ENCODE measurements around the gene MYH14. TPM values are rescaled to one million over a fixed set of nuclear protein-coding genes. Genes with fewer than 3 reads are reported as not detected.
"Not testable (repeated sequence)": the region's sequence is repeated elsewhere in the genome, so short reads cannot be mapped to it uniquely, and the experiment has no call there.

Gene MYH14
- total RNA-seq, 2 experiments from 2014 or later, result not detected

DNA sequence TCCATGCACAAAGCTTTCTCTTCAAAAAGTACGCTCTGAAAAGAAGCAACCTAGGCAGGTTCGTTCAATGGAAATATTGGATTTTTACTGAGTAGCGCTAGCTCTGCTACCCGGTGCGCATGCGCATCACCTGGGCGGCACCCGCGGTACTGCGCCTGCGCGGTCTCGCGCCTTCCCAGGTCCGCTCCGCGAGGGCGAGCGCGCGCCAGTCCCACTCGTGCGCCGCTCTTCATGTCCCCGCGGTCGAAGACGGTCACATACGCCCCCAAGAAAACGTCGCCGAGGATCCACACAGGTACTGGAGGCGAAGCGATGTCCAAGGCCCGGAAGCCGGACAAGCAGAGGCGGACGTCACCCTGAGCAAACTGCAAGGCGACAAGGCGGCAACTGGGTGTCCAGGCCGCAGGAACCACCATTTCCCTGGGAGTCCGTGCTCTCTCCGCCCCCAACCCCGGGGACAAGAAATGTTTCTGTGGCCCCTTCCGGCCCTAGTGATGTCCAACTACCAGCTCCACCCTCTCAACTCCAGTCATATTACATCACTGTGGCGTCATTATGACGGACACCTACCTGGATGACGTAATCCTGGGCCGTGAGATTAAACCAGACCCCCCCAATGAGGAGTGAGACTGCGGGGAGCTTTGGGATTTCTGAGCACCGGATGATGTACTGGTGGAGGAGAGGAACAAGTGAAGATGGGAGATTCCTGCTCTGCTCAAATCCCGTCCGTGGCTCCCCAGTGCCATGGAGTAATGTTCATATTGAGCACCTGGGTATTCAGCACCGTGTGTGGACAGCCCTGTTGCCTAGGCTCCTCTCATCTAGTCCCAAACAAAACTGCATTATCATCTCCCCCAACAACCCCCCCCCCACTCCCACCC is 130.6 kb downstream of the MYH14 start:
- H4K20me1 ChIP-seq (ENCODE audit: insufficient read depth, low read length), result no peaks in the 10 kb centered on the region
- H3K4me1 ChIP-seq (ENCODE audit: insufficient read depth, low read length, poor library complexity, severe bottlenecking), result peaks cover 58% of the 10 kb centered on the region
- POLR2A ChIA-PET, result interaction anchor here (0.8 kb wide), 1 partner anchor 10 kb away, joined by 3 read pairs; no protein-coding TSS in a partner anchor
- H3K9me2 ChIP-seq (ENCODE audit: insufficient read depth, low read length), result no peaks in the 10 kb centered on the region
- H3K4me3 ChIP-seq (ENCODE audit: low read depth, low read length, poor library complexity, severe bottlenecking), result peak overlapping the region; percentile 68
- peaks cover 2% of the 10 kb centered on the region for H3K9me3 ChIP-seq (ENCODE audit: low read length)
- H3K4me2 ChIP-seq (ENCODE audit: low read length), result peak overlapping the region; percentile 95
- peak; percentile 78 for DNase-seq (ENCODE audit: low spot score)
- TF ChIP-seq, protein P1, sequence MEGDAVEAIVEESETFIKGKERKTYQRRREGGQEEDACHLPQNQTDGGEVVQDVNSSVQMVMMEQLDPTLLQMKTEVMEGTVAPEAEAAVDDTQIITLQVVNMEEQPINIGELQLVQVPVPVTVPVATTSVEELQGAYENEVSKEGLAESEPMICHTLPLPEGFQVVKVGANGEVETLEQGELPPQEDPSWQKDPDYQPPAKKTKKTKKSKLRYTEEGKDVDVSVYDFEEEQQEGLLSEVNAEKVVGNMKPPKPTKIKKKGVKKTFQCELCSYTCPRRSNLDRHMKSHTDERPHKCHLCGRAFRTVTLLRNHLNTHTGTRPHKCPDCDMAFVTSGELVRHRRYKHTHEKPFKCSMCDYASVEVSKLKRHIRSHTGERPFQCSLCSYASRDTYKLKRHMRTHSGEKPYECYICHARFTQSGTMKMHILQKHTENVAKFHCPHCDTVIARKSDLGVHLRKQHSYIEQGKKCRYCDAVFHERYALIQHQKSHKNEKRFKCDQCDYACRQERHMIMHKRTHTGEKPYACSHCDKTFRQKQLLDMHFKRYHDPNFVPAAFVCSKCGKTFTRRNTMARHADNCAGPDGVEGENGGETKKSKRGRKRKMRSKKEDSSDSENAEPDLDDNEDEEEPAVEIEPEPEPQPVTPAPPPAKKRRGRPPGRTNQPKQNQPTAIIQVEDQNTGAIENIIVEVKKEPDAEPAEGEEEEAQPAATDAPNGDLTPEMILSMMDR (conservative IDR thresholded peaks at IDR 0.05; ENCODE audit: low read length), result no peak
- TF ChIP-seq EZH2phosphoT487 (IDR thresholded peaks at IDR 0.05; ENCODE audit: borderline replicate concordance, low read depth, low read length), result no peak
- peaks cover 69% of the 10 kb centered on the region for H3K36me3 ChIP-seq (ENCODE audit: insufficient read depth, low read length)
- no TSS peak for BruUV-seq (replicated peaks)
- peaks cover 35% of the 10 kb centered on the region for H3K79me2 ChIP-seq (ENCODE audit: insufficient read depth, low read depth, low read length)
- intact Hi-C loops (cut with micrococcal nuclease; ENCODE audit: unreplicated experiment), result no loop called here
- H2AFZ ChIP-seq (ENCODE audit: low read length), result no peak overlapping the region
- peak overlapping the region; percentile 79 for H3K27ac ChIP-seq (ENCODE audit: low read depth, low read length, poor library complexity, severe bottlenecking)
- CTCF ChIA-PET (ENCODE audit: unreplicated experiment), result no interaction called here

DNA sequence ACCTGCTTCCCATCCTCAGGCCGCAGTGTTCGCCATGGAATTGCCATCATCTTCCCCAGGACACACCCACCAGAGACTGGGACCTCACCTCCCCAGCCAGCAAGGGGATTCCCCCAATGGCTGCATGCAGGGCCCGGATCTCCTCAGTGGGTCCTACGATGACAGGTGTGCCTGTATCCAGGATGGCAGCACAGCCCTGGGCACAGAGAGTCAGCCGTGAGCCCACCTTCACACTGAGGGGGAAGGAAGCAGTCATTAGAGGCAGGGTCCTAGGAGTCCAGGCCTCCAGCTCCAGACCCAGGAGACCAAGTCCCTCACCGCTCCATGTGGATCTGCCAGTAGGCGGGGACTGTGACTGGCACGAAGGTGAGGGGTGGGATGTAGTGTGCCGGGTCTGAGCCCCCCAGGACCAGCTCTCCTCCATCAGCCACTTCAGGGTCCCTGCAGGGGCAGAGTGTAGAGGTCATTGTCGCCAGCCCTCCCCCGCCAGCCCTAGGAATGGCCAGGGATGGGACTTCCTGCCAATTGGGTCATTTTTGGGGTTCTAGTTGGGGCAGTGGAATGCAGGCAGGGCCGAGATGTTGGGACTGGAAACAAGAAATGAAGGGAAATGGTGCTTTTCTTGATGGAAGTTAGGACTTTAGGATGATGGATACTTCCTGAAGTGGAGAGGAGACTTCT is 131.5 kb downstream of the MYH14 start:
- H3K4me2 ChIP-seq (ENCODE audit: low read length), result no peak overlapping the region
- H3K9me2 ChIP-seq (ENCODE audit: insufficient read depth, low read length), result no peaks in the 10 kb centered on the region
- peaks cover 11% of the 10 kb centered on the region for H3K9me3 ChIP-seq (ENCODE audit: low read length)
- H2AFZ ChIP-seq (ENCODE audit: low read length), result no peak overlapping the region
- ChIA-PET POLR2A (interaction anchor here (1.1 kb wide), 1 partner anchor 16 kb away, joined by 3 read pairs; no protein-coding TSS in a partner anchor), CTCF (ENCODE audit: unreplicated experiment) (no interaction called here)
- TF ChIP-seq, protein P1 (conservative IDR thresholded peaks at IDR 0.05; ENCODE audit: low read length), result no peak
- TF ChIP-seq EZH2phosphoT487 (IDR thresholded peaks at IDR 0.05; ENCODE audit: borderline replicate concordance, low read depth, low read length), result no peak
- no peaks in the 10 kb centered on the region for H4K20me1 ChIP-seq (ENCODE audit: insufficient read depth, low read length)
- no TSS peak for BruUV-seq (replicated peaks)
- H3K79me2 ChIP-seq (ENCODE audit: insufficient read depth, low read depth, low read length), result peaks cover 44% of the 10 kb centered on the region
- H3K27ac ChIP-seq (ENCODE audit: low read depth, low read length, poor library complexity, severe bottlenecking), result peak overlapping the region; percentile 52
- intact Hi-C loops (cut with micrococcal nuclease; ENCODE audit: unreplicated experiment), result no loop called here
- H3K4me1 ChIP-seq (ENCODE audit: insufficient read depth, low read length, poor library complexity, severe bottlenecking), result peaks cover 65% of the 10 kb centered on the region
- no peak for DNase-seq (ENCODE audit: low spot score)
- H3K36me3 ChIP-seq (ENCODE audit: insufficient read depth, low read length), result peaks cover 78% of the 10 kb centered on the region
- no peak overlapping the region for H3K4me3 ChIP-seq (ENCODE audit: low read depth, low read length, poor library complexity, severe bottlenecking)

DNA sequence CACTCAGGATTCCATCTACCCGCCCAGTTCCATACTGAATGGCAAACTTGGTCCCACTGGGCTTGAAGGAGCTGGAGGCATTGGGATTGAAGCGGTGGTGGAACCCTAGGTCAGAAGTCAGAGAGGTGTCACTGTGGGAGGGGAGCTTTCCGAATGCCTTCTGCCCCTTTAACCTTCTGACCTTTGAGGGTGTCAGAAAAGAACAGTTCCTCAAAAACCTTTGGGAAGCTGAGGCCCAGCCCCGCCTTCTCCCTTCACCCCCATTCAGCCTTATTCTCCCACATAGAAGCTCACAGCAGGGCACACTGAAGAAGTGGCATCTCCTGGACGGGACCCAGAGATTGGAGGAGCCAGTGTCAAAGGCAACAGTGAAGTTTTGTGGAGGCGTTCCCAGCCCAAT is 133.6 kb downstream of the MYH14 start:
- H3K9me2 ChIP-seq (ENCODE audit: insufficient read depth, low read length); intact Hi-C loops (cut with micrococcal nuclease; ENCODE audit: unreplicated experiment); H3K27ac ChIP-seq (ENCODE audit: low read depth, low read length, poor library complexity, severe bottlenecking); H3K4me3 ChIP-seq (ENCODE audit: low read depth, low read length, poor library complexity, severe bottlenecking); BruUV-seq (replicated peaks); POLR2A ChIA-PET; H4K20me1 ChIP-seq (ENCODE audit: insufficient read depth, low read length); DNase-seq (ENCODE audit: low spot score); H2AFZ ChIP-seq (ENCODE audit: low read length); CTCF ChIA-PET (ENCODE audit: unreplicated experiment); H3K4me2 ChIP-seq (ENCODE audit: low read length): not testable (repeated sequence)
- H3K4me1 ChIP-seq (ENCODE audit: insufficient read depth, low read length, poor library complexity, severe bottlenecking), result peaks cover 77% of the 10 kb centered on the region
- H3K36me3 ChIP-seq (ENCODE audit: insufficient read depth, low read length), result peaks cover 98% of the 10 kb centered on the region
- peaks cover 21% of the 10 kb centered on the region for H3K9me3 ChIP-seq (ENCODE audit: low read length)
- peaks cover 62% of the 10 kb centered on the region for H3K79me2 ChIP-seq (ENCODE audit: insufficient read depth, low read depth, low read length)
